ENCODE measurements around the gene CCL21. TPM values are rescaled to one million over a fixed set of nuclear protein-coding genes. Genes with fewer than 3 reads are reported as not detected.

The CCL21 gene
- total and polyA plus RNA-seq, 2 of the 4 experiments (the other 2 are of a cell fraction) = not detected

- dilution Hi-C loops (cut with HindIII; ENCODE audit: low sequenced_read_pairs, unreplicated experiment) = no loop called here
- H3K9ac ChIP-seq (ENCODE audit: low read depth, low read length) = no peak overlapping the region
- H3K23ac ChIP-seq (ENCODE audit: low read depth, low read length) = no peak overlapping the region
- no peak overlapping the region for H4K5ac ChIP-seq (ENCODE audit: low read depth, low read length)
- BruUV-seq (replicated peaks) = no TSS peak
- H3K27me3 ChIP-seq (ENCODE audit: control insufficient read depth, insufficient read depth, low read length) = peaks cover 34% of the 10 kb centered on the region
- intact Hi-C loops (cut with micrococcal nuclease) = no loop called here
- H3K4ac ChIP-seq (ENCODE audit: low read depth, low read length) = no peak overlapping the region
- ATAC-seq (ENCODE audit: low read depth) = no peak
- no peaks in the 10 kb centered on the region for H4K20me1 ChIP-seq (ENCODE audit: insufficient read depth, low read length)
- no peak overlapping the region for H2AK9ac ChIP-seq (replicated peaks; ENCODE audit: low read depth, low read length, poor library complexity)
- no peak overlapping the region for H2AK5ac ChIP-seq (ENCODE audit: low read depth, low read length)
- no peak overlapping the region for H3K4me3 ChIP-seq (ENCODE audit: insufficient read depth, low read depth, low read length)
- H3K18ac ChIP-seq (ENCODE audit: low read depth, low read length) = no peak overlapping the region
- no peaks in the 10 kb centered on the region for H3K9me1 ChIP-seq (ENCODE audit: insufficient read depth, low read length)
- H3K56ac ChIP-seq (ENCODE audit: extremely low read depth, insufficient read depth, low read length) = no peak overlapping the region
- H4K8ac ChIP-seq (ENCODE audit: low read depth in 2 of 2, low read length in 2 of 2) = no peak overlapping the region
- no peak overlapping the region for H2BK15ac ChIP-seq (ENCODE audit: low read depth, low read length)
- H4K91ac ChIP-seq (ENCODE audit: insufficient read depth, low read depth, low read length) = no peak overlapping the region
- DNase-seq = no peak
- in situ Hi-C loops (cut with MboI; ENCODE audit: low sequenced_read_pairs) = no loop called here
- H3K27ac ChIP-seq (ENCODE audit: insufficient read depth, low read length) = no peak overlapping the region
- no peak overlapping the region for H2AFZ ChIP-seq (replicated peaks; ENCODE audit: low read length, poor library complexity)
- H3K36me3 ChIP-seq (ENCODE audit: control insufficient read depth, insufficient read depth, low read length) = no peaks in the 10 kb centered on the region
- H3K4me2 ChIP-seq (ENCODE audit: low read depth, low read length) = no peak overlapping the region
- no peaks in the 10 kb centered on the region for H3K79me1 ChIP-seq (ENCODE audit: low read depth in 1 of 2, low read length in 2 of 2)
- no peaks in the 10 kb centered on the region for H3K4me1 ChIP-seq (ENCODE audit: control insufficient read depth, insufficient read depth, low read length)
- ChIA-PET CTCF (interaction anchor here (0.7 kb wide), 3 partner anchors 10 to 47 kb away, joined by 4 read pairs; no protein-coding TSS in a partner anchor), POLR2A (ENCODE audit: unreplicated experiment) (interaction anchor here (0.6 kb wide), 1 partner anchor 16 kb away, joined by 4 read pairs; no protein-coding TSS in a partner anchor)
- H2BK5ac ChIP-seq (ENCODE audit: low read depth, low read length, poor library complexity, severe bottlenecking) = no peak overlapping the region
- TF ChIP-seq RAD21 (IDR thresholded peaks at IDR 0.05; ENCODE audit: low read length) (no peak), MAFK (IDR thresholded peaks at IDR 0.05; ENCODE audit: low read depth, low read length) (no peak), FOS (IDR thresholded peaks at IDR 0.05; ENCODE audit: low read depth, low read length) (no peak), SMC3 (IDR thresholded peaks at IDR 0.05; ENCODE audit: low read depth, low read length) (no peak), MXI1 (IDR thresholded peaks at IDR 0.05; ENCODE audit: borderline replicate concordance, low read depth, low read length) (no peak), ELK1 (IDR thresholded peaks at IDR 0.05; ENCODE audit: borderline replicate concordance, low read depth, low read length) (no peak), POLR2A (IDR thresholded peaks at IDR 0.05; ENCODE audit: low read depth, low read length) (no peak), BHLHE40 (IDR thresholded peaks at IDR 0.05; ENCODE audit: low read depth, low read length) (no peak), RCOR1 (IDR thresholded peaks at IDR 0.05; ENCODE audit: insufficient replicate concordance, low read length) (no peak)
- TF ChIP-seq, protein P1, sequence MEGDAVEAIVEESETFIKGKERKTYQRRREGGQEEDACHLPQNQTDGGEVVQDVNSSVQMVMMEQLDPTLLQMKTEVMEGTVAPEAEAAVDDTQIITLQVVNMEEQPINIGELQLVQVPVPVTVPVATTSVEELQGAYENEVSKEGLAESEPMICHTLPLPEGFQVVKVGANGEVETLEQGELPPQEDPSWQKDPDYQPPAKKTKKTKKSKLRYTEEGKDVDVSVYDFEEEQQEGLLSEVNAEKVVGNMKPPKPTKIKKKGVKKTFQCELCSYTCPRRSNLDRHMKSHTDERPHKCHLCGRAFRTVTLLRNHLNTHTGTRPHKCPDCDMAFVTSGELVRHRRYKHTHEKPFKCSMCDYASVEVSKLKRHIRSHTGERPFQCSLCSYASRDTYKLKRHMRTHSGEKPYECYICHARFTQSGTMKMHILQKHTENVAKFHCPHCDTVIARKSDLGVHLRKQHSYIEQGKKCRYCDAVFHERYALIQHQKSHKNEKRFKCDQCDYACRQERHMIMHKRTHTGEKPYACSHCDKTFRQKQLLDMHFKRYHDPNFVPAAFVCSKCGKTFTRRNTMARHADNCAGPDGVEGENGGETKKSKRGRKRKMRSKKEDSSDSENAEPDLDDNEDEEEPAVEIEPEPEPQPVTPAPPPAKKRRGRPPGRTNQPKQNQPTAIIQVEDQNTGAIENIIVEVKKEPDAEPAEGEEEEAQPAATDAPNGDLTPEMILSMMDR (conservative IDR thresholded peaks at IDR 0.05; ENCODE audit: low read depth, low read length) = no peak
- TF ChIP-seq, protein P2, sequence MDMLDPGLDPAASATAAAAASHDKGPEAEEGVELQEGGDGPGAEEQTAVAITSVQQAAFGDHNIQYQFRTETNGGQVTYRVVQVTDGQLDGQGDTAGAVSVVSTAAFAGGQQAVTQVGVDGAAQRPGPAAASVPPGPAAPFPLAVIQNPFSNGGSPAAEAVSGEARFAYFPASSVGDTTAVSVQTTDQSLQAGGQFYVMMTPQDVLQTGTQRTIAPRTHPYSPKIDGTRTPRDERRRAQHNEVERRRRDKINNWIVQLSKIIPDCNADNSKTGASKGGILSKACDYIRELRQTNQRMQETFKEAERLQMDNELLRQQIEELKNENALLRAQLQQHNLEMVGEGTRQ (IDR thresholded peaks at IDR 0.05; ENCODE audit: low read depth, low read length) = no peak
- H3K14ac ChIP-seq (replicated peaks; ENCODE audit: low read depth, low read length) = no peak overlapping the region
- H2BK120ac ChIP-seq (ENCODE audit: low read depth, low read length) = no peak overlapping the region
- no CpG with 5 or more reads among the region's 1 CpG for WGBS, 2 experiments (ENCODE audit: extremely low coverage in 2 of 2, insufficient read length in 1 of 2)
- H3K9me3 ChIP-seq (ENCODE audit: control insufficient read depth, insufficient read depth, low read length) = no peaks in the 10 kb centered on the region
- no peak overlapping the region for H2BK20ac ChIP-seq (ENCODE audit: low read depth, low read length)
These were observed 2.2 kb upstream of the CCL21 start for GRCh38 chr9:34712140-34712539.

Data from IMR-90 (cell line).